Gastrocnemius medialis (tissue), 4 donors: Measurements from ENCODE around the gene SMARCC1.

Source experiments
- CTCF ChIP-seq, 5 experiments: fragments of 450-650 bp in 3 of 5; fragments of 200-600 bp in 2 of 5; sonication (generic) in 2 of 5; IDR thresholded peaks in 4 of 5; conservative IDR thresholded peaks in 1 of 5; 1 replicate in 4 of 5; 2 replicates in 1 of 5; pipeline ENCODE4 v1.5.1; 2016 to 2019; ENCODE audit warnings: antibody characterized with exemption in 5 of 5, mild to moderate bottlenecking in 3 of 5, moderate library complexity in 3 of 5
- POLR2A ChIP-seq, 2 donors: fragments of 450-650 bp; IDR thresholded peaks; one replicate each; pipeline ENCODE4 v1.6.1; 2017; ENCODE audit warnings: antibody characterized with exemption in 2 of 2, mild to moderate bottlenecking in 2 of 2, moderate library complexity in 2 of 2

GRCh38 chr3:47622671-47623461 lies 158.8 kb downstream of the SMARCC1 start:
- TF ChIP-seq CTCF (IDR thresholded peaks at IDR 0.05 in 4 of 5, conservative IDR thresholded peaks at IDR 0.05 in 1 of 5) (no peak), POLR2A (IDR thresholded peaks at IDR 0.05) (no peak)
